HEK293 (cell line): ENCODE data around the gene C21orf91.

Source experiments
- CTCF ChIA-PET: fragments of 350-600 bp; formaldehyde crosslinking; extraction: SDS; loops from one replicate; lab custom pipeline; 2021; ENCODE audit warnings: antibody characterized with exemption; lab: Yijun Ruan, JAX
- POLR2A ChIA-PET: fragments of 300-600 bp; formaldehyde crosslinking; extraction: SDS; loops from one replicate; lab custom pipeline; 2020; ENCODE audit warnings: antibody characterized with exemption, inconsistent platforms; lab: Yijun Ruan, JAX
- H3K27ac ChIP-seq: fragments of 200-500 bp; sonication (Bioruptor generic); 2 replicates; pipeline ENCODE4 v1.5.1; 2014; ENCODE audit warnings: low read depth, low read length, control low read depth, inconsistent platforms; ENCODE audit errors: extremely low read depth
- H3K36me3 ChIP-seq, 2 experiments: fragments of 200-500 bp in 1 of 2; sonication (Bioruptor generic) in 1 of 2; 1 replicate in 1 of 2; 2 replicates in 1 of 2; pipeline ENCODE4 v1.5.1; 2014 to 2017; ENCODE audit warnings: inconsistent platforms in 2 of 2, low read length in 2 of 2; ENCODE audit not compliant: control insufficient read depth in 2 of 2, insufficient read depth in 1 of 2
- H3K4me1 ChIP-seq: fragments of 200-500 bp; sonication (Bioruptor generic); 2 replicates; pipeline ENCODE4 v1.5.1; 2014; ENCODE audit warnings: mild to moderate bottlenecking, low read length, inconsistent platforms; ENCODE audit not compliant: control insufficient read depth, insufficient read depth
- H3K4me3 ChIP-seq: 2 replicates; pipeline ENCODE4 v1.5.1; 2011; ENCODE audit warnings: low read depth, mild to moderate bottlenecking, control low read depth, low read length, moderate library complexity
- H3K9me3 ChIP-seq: fragments of 200-500 bp; sonication (Bioruptor generic); 2 replicates; pipeline ENCODE4 v1.5.1; 2014; ENCODE audit warnings: low read depth, low read length, inconsistent platforms; ENCODE audit not compliant: control insufficient read depth, insufficient read depth
- ATF2 ChIP-seq: fragments of 450-650 bp; formaldehyde crosslinking; IDR thresholded peaks from 2 replicates; pipeline ENCODE4 v1.5.1; 2016; ENCODE audit warnings: missing biosample characterization, missing genetic modification characterization, low read depth
- BCL11B ChIP-seq: fragments of 450-650 bp; formaldehyde crosslinking; IDR thresholded peaks from 2 replicates; pipeline ENCODE4 v1.5.1; 2016; ENCODE audit warnings: low read depth, missing biosample characterization, missing genetic modification characterization
- BCL6B ChIP-seq: fragments of 450-650 bp; formaldehyde crosslinking; IDR thresholded peaks from 2 replicates; pipeline ENCODE4 v1.5.1; 2017; ENCODE audit warnings: missing biosample characterization, missing genetic modification characterization
- ELK4 ChIP-seq: IDR thresholded peaks from 2 replicates; pipeline ENCODE4 v1.6.1; 2011; ENCODE audit warnings: mild to moderate bottlenecking, low read depth, low read length, borderline replicate concordance
- FEZF1 ChIP-seq: fragments of 450-650 bp; formaldehyde crosslinking; IDR thresholded peaks from 2 replicates; pipeline ENCODE4 v1.5.1; 2016; ENCODE audit warnings: missing biosample characterization, missing genetic modification characterization
- GLI2 ChIP-seq: fragments of 450-650 bp; formaldehyde crosslinking; IDR thresholded peaks from 2 replicates; pipeline ENCODE4; 2017; ENCODE audit warnings: missing biosample characterization, missing genetic modification characterization, low read depth, borderline replicate concordance
- KLF10 ChIP-seq: fragments of 450-650 bp; IDR thresholded peaks from 2 replicates; pipeline ENCODE4 v1.5.1; 2018; ENCODE audit warnings: missing biosample characterization, mild to moderate bottlenecking, missing genetic modification characterization
- KLF9 ChIP-seq: fragments of 450-650 bp; formaldehyde crosslinking; IDR thresholded peaks from 2 replicates; pipeline ENCODE4 v1.5.1; 2016; ENCODE audit warnings: missing biosample characterization, missing genetic modification characterization, low read depth
- MZF1 ChIP-seq: fragments of 450-650 bp; formaldehyde crosslinking; IDR thresholded peaks from 2 replicates; pipeline ENCODE4 v1.5.1; 2017; ENCODE audit warnings: missing biosample characterization, missing genetic modification characterization, borderline replicate concordance
- TCF7L2 ChIP-seq: IDR thresholded peaks from 2 replicates; pipeline ENCODE4 v1.6.1; 2011; ENCODE audit warnings: low read depth, mild to moderate bottlenecking, inconsistent platforms, low read length, moderate library complexity, borderline replicate concordance
- ZBTB21 ChIP-seq: fragments of 450-650 bp; formaldehyde crosslinking; IDR thresholded peaks from 2 replicates; pipeline ENCODE4 v1.5.1; 2017; ENCODE audit warnings: missing biosample characterization, missing genetic modification characterization
- ZBTB26 ChIP-seq: fragments of 450-650 bp; formaldehyde crosslinking; optimal IDR thresholded peaks from 2 replicates; pipeline ENCODE3; 2016; ENCODE audit warnings: missing biosample characterization, mild to moderate bottlenecking, missing genetic modification characterization
- ZBTB8A ChIP-seq: fragments of 450-650 bp; formaldehyde crosslinking; IDR thresholded peaks from 2 replicates; pipeline ENCODE4 v1.5.1; 2016; ENCODE audit warnings: missing biosample characterization, missing genetic modification characterization
- ZNF112 ChIP-seq: fragments of 450-650 bp; formaldehyde crosslinking; IDR thresholded peaks from 2 replicates; pipeline ENCODE4 v1.5.0; 2017; ENCODE audit warnings: missing biosample characterization, missing genetic modification characterization
- ZNF121 ChIP-seq: fragments of 450-650 bp; formaldehyde crosslinking; IDR thresholded peaks from 2 replicates; pipeline ENCODE4 v1.5.1; 2016; ENCODE audit warnings: missing biosample characterization, missing genetic modification characterization
- ZNF16 ChIP-seq: fragments of 450-650 bp; formaldehyde crosslinking; IDR thresholded peaks from 2 replicates; pipeline ENCODE4 v1.5.1; 2016; ENCODE audit warnings: low read depth, missing biosample characterization, missing genetic modification characterization
- ZNF19 ChIP-seq: fragments of 450-650 bp; formaldehyde crosslinking; IDR thresholded peaks from 2 replicates; pipeline ENCODE4; 2016; ENCODE audit warnings: missing biosample characterization, missing genetic modification characterization, low read depth
- ZNF24 ChIP-seq: fragments of 450-650 bp; formaldehyde crosslinking; IDR thresholded peaks from 2 replicates; pipeline ENCODE4 v1.5.1; 2016; ENCODE audit warnings: missing biosample characterization, missing genetic modification characterization
- ZNF292 ChIP-seq: fragments of 450-650 bp; formaldehyde crosslinking; IDR thresholded peaks from 2 replicates; pipeline ENCODE4 v1.5.1; 2016; ENCODE audit warnings: low read depth, missing biosample characterization, missing genetic modification characterization, borderline replicate concordance
- ZNF513 ChIP-seq: fragments of 450-650 bp; IDR thresholded peaks from 2 replicates; pipeline ENCODE4 v1.5.1; 2018; ENCODE audit warnings: missing biosample characterization, missing genetic modification characterization
- ZNF704 ChIP-seq: fragments of 450-650 bp; formaldehyde crosslinking; IDR thresholded peaks from 2 replicates; pipeline ENCODE4 v1.5.1; 2016; ENCODE audit warnings: missing biosample characterization, missing genetic modification characterization
- ZNF830 ChIP-seq: fragments of 450-650 bp; IDR thresholded peaks from 2 replicates; pipeline ENCODE4 v1.5.0; 2018; ENCODE audit warnings: missing biosample characterization, missing genetic modification characterization, low read depth, mild to moderate bottlenecking, moderate library complexity
- ZSCAN30 ChIP-seq: fragments of 450-650 bp; IDR thresholded peaks from 2 replicates; pipeline ENCODE4 v1.5.1; 2018; ENCODE audit warnings: missing biosample characterization, mild to moderate bottlenecking, missing genetic modification characterization, moderate library complexity
- ZSCAN4 ChIP-seq: fragments of 450-650 bp; formaldehyde crosslinking; IDR thresholded peaks from 2 replicates; pipeline ENCODE4 v1.5.1; 2017; ENCODE audit warnings: missing biosample characterization, missing genetic modification characterization

Gene C21orf91

GRCh38 chr21:17786851-17787181 lies 32.3 kb downstream of the C21orf91 start:
- H3K27ac ChIP-seq = no peak overlapping the region
- TF ChIP-seq TCF7L2 (no peak), ZSCAN4 (tag by site-specific recombination) (no peak), BCL11B (tag by site-specific recombination) (no peak)
- TF ChIP-seq, all 188 proteins: peak for 0
- no peaks in the 10 kb centered on the region for H3K9me3 ChIP-seq
- CTCF ChIA-PET = no interaction called here
- H3K36me3 ChIP-seq = peaks cover 5 to 25% of the 10 kb centered on the region in 2 experiments
- POLR2A ChIA-PET = no interaction called here
- no peaks in the 10 kb centered on the region for H3K4me1 ChIP-seq
- no peak overlapping the region for H3K4me3 ChIP-seq

- no peaks in the 10 kb centered on the region for H3K4me1 ChIP-seq
- no peak overlapping the region for H3K4me3 ChIP-seq
- no peak overlapping the region for H3K27ac ChIP-seq
- no peak for TF ChIP-seq ZNF24 (tag by site-specific recombination)
- no peak for TF ChIP-seq KLF10
- TF ChIP-seq ZNF121 (tag by site-specific recombination) = no peak
- TF ChIP-seq ZBTB8A (tag by site-specific recombination) = no peak
- TF ChIP-seq FEZF1 = no peak
- TF ChIP-seq ATF2 = no peak
- TF ChIP-seq GLI2 (tag by site-specific recombination) = no peak
- TF ChIP-seq BCL6B (tag by site-specific recombination) = no peak
- no peak for TF ChIP-seq ZNF513
- TF ChIP-seq ZNF292 = no peak
- TF ChIP-seq ZSCAN30 (tag by site-specific recombination) = no peak
- no peak for TF ChIP-seq ZNF704 (tag by site-specific recombination)
- TF ChIP-seq, all 188 proteins: peak for 0
- H3K9me3 ChIP-seq = no peaks in the 10 kb centered on the region
- peaks cover 5 to 20% of the 10 kb centered on the region in 2 experiments for H3K36me3 ChIP-seq
- ChIA-PET POLR2A (no interaction called here), CTCF (no interaction called here)
Measured at GRCh38 chr21:17786071-17786850, 32.9 kb downstream of the C21orf91 start.

- Histone ChIP-seq H3K4me3 (no peak overlapping the region), H3K27ac (no peak overlapping the region), H3K4me1 (no peaks in the 10 kb centered on the region), H3K36me3 (peaks cover 5 to 19% of the 10 kb centered on the region in 2 experiments), H3K9me3 (no peaks in the 10 kb centered on the region)
- ChIA-PET CTCF (no interaction called here), POLR2A (no interaction called here)
- TF ChIP-seq ZNF19 (tag by site-specific recombination) (no peak), ZNF112 (tag by site-specific recombination) (no peak), ZBTB21 (tag by site-specific recombination) (no peak), ZBTB26 (tag by site-specific recombination) (no peak), KLF9 (tag by site-specific recombination) (no peak), ZNF830 (tag by site-specific recombination) (no peak), ELK4 (no peak), ZNF16 (tag by site-specific recombination) (no peak), MZF1 (tag by site-specific recombination) (no peak)
Measured at GRCh38 chr21:17785403-17785788, 33.8 kb downstream of the C21orf91 start.
